ENCODE measurements around the gene GORASP2.
"Not testable (repeated sequence)": the region's sequence is repeated elsewhere in the genome, so short reads cannot be mapped to it uniquely, and the experiment has no call there.

The GORASP2 gene

GRCh38 chr2:170911314-170911889, 17.7 kb upstream of the GORASP2 start:
- no peaks in the 10 kb centered on the region for H3K4me1 Mint-ChIP-seq (ENCODE audit: low read depth)
- peaks cover 43% of the 10 kb centered on the region for H3K9me3 Mint-ChIP-seq
- no peak overlapping the region for H3K4me3 Mint-ChIP-seq
- no peak for DNase-seq (ENCODE audit: low spot score)
- peaks cover 3% of the 10 kb centered on the region for H3K36me3 Mint-ChIP-seq (ENCODE audit: low read depth)
- H3K27ac Mint-ChIP-seq, result no peak overlapping the region
- peaks cover 5% of the 10 kb centered on the region for H3K27me3 Mint-ChIP-seq (ENCODE audit: low read depth)

GRCh38 chr2:170914994-170915666, 13.9 kb upstream of the GORASP2 start:
- not testable (repeated sequence) for H3K27me3 Mint-ChIP-seq (ENCODE audit: low read depth); H3K36me3 Mint-ChIP-seq (ENCODE audit: low read depth); H3K4me1 Mint-ChIP-seq (ENCODE audit: low read depth); H3K4me3 Mint-ChIP-seq; DNase-seq (ENCODE audit: low spot score); H3K27ac Mint-ChIP-seq
- peaks cover 67% of the 10 kb centered on the region for H3K9me3 Mint-ChIP-seq

GRCh38 chr2:170917219-170917913, 11.7 kb upstream of the GORASP2 start:
- H3K36me3 Mint-ChIP-seq (ENCODE audit: low read depth), result peaks cover 5% of the 10 kb centered on the region

DNA sequence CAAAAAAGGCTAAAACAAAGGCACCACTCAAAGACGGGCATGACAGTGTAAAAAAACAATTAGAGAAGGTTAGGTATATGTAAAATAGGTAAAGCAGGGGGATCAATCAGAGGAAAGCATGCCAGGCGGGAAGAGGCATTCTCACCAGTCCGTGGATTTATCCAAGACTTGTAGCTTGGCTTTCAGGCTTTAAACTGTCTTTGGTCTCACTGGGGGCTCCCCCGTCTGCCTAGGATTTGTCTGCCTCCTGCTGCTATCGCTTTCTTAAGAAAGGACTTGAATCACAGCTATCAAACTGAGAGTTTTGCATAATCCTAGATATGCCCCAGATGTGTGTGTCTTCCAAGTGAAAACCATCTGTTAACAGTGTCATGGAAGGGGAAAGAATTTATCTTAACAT, 11.1 kb upstream of the GORASP2 start:
- DNase-seq (ENCODE audit: low spot score), result no peak
- H3K36me3 Mint-ChIP-seq (ENCODE audit: low read depth), result peaks cover 3% of the 10 kb centered on the region
- H3K4me3 Mint-ChIP-seq, result no peak overlapping the region
- no peak overlapping the region for H3K27ac Mint-ChIP-seq
- H3K27me3 Mint-ChIP-seq (ENCODE audit: low read depth), result no peaks in the 10 kb centered on the region
- peaks cover 45% of the 10 kb centered on the region for H3K9me3 Mint-ChIP-seq
- no peaks in the 10 kb centered on the region for H3K4me1 Mint-ChIP-seq (ENCODE audit: low read depth)

More at GRCh38 chr2:170917219-170917913, 11.7 kb upstream of the GORASP2 start:
- Mint-ChIP-seq H3K27ac (no peak overlapping the region), H3K4me3 (no peak overlapping the region), H3K9me3 (peaks cover 49% of the 10 kb centered on the region), H3K27me3 (ENCODE audit: low read depth) (no peaks in the 10 kb centered on the region), H3K4me1 (ENCODE audit: low read depth) (no peaks in the 10 kb centered on the region)
- DNase-seq (ENCODE audit: low spot score), result no peak

GRCh38 chr2:170921873-170922272, 7.2 kb upstream of the GORASP2 start:
- peaks cover 12% of the 10 kb centered on the region for H3K36me3 Mint-ChIP-seq (ENCODE audit: low read depth)
- not testable (repeated sequence) for H3K4me1 Mint-ChIP-seq (ENCODE audit: low read depth); H3K27me3 Mint-ChIP-seq (ENCODE audit: low read depth); H3K4me3 Mint-ChIP-seq; DNase-seq (ENCODE audit: low spot score); H3K27ac Mint-ChIP-seq
- peaks cover 37% of the 10 kb centered on the region for H3K9me3 Mint-ChIP-seq

- H3K4me1 Mint-ChIP-seq (ENCODE audit: low read depth), result peaks cover 7% of the 10 kb centered on the region
- no peaks in the 10 kb centered on the region for H3K27me3 Mint-ChIP-seq (ENCODE audit: low read depth)
- peaks cover 13% of the 10 kb centered on the region for H3K36me3 Mint-ChIP-seq (ENCODE audit: low read depth)
- H3K9me3 Mint-ChIP-seq, result peaks cover 35% of the 10 kb centered on the region
- H3K4me3 Mint-ChIP-seq, result no peak overlapping the region
- DNase-seq (ENCODE audit: low spot score), result no peak
- H3K27ac Mint-ChIP-seq, result no peak overlapping the region
Observed at GRCh38 chr2:170922634-170923494, 6.2 kb upstream of the GORASP2 start.

DNA sequence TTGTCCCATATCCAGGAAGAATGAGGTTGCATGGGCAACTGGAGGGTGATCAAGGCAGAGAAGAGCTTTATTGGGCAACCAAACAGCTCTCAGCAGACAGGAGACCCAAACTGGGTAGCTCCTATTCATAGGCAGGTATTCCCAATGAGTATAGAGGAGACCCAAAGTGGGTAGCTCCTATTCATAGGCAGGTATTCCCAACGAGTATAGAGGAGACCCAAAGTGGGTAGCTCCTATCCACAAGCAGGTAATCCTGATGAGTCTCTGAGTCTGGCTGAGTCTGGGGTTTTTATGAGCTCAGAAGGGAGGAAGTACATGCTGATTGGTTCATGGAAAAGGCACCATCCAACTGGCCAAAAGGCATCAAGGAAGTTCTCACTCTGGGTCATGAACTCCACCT, 5.3 kb upstream of the GORASP2 start:
- Mint-ChIP-seq H3K36me3 (ENCODE audit: low read depth) (peaks cover 17% of the 10 kb centered on the region), H3K9me3 (peaks cover 32% of the 10 kb centered on the region), H3K4me1 (ENCODE audit: low read depth) (peaks cover 15% of the 10 kb centered on the region), H3K27ac (no peak overlapping the region), H3K27me3 (ENCODE audit: low read depth) (no peaks in the 10 kb centered on the region), H3K4me3 (no peak overlapping the region)
- DNase-seq (ENCODE audit: low spot score), result no peak

DNA sequence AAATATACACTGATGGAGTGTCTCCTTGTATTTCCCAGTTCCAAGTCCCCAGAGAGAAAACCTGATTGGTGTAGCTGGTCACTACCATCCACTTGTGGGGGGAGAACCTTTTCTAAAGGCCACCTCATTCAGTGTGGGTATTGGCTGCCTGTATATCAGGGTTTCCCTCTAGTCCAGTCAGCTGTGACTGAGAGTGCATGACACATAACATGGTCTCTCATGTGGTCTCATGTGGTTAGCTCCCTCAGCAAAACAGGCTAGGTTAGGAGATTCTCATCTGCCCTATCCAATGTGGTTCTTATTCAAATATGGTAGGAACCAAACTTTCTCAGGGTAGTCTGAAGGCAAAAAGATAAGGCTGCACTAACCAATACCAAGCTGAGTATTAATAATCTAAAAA, 4.1 kb upstream of the GORASP2 start:
- H3K9me3 Mint-ChIP-seq, result peaks cover 25% of the 10 kb centered on the region
- H3K36me3 Mint-ChIP-seq (ENCODE audit: low read depth), result peaks cover 17% of the 10 kb centered on the region

GRCh38 chr2:170925923-170926322, 3.1 kb upstream of the GORASP2 start:
- Mint-ChIP-seq H3K4me1 (ENCODE audit: low read depth) (peaks cover 20% of the 10 kb centered on the region), H3K27ac (no peak overlapping the region)

More for the DNA sequence above, 4.1 kb upstream of the GORASP2 start:
- Mint-ChIP-seq H3K4me1 (ENCODE audit: low read depth) (peaks cover 15% of the 10 kb centered on the region), H3K4me3 (no peak overlapping the region), H3K27me3 (ENCODE audit: low read depth) (no peaks in the 10 kb centered on the region), H3K27ac (no peak overlapping the region)
- DNase-seq (ENCODE audit: low spot score), result no peak

GRCh38 chr2:170926743-170927297, 2.2 kb upstream of the GORASP2 start:
- H3K9me3 Mint-ChIP-seq, result peaks cover 22% of the 10 kb centered on the region
- H3K36me3 Mint-ChIP-seq (ENCODE audit: low read depth), result peaks cover 20% of the 10 kb centered on the region
- peaks cover 27% of the 10 kb centered on the region for H3K4me1 Mint-ChIP-seq (ENCODE audit: low read depth)
- no peak overlapping the region for H3K27ac Mint-ChIP-seq
- DNase-seq (ENCODE audit: low spot score), result no peak
- H3K27me3 Mint-ChIP-seq (ENCODE audit: low read depth), result no peaks in the 10 kb centered on the region
- no peak overlapping the region for H3K4me3 Mint-ChIP-seq

More at GRCh38 chr2:170925923-170926322, 3.1 kb upstream of the GORASP2 start:
- DNase-seq (ENCODE audit: low spot score), result no peak
- Mint-ChIP-seq H3K27me3 (ENCODE audit: low read depth) (no peaks in the 10 kb centered on the region), H3K4me3 (no peak overlapping the region), H3K9me3 (peaks cover 22% of the 10 kb centered on the region), H3K36me3 (ENCODE audit: low read depth) (peaks cover 17% of the 10 kb centered on the region)

DNA sequence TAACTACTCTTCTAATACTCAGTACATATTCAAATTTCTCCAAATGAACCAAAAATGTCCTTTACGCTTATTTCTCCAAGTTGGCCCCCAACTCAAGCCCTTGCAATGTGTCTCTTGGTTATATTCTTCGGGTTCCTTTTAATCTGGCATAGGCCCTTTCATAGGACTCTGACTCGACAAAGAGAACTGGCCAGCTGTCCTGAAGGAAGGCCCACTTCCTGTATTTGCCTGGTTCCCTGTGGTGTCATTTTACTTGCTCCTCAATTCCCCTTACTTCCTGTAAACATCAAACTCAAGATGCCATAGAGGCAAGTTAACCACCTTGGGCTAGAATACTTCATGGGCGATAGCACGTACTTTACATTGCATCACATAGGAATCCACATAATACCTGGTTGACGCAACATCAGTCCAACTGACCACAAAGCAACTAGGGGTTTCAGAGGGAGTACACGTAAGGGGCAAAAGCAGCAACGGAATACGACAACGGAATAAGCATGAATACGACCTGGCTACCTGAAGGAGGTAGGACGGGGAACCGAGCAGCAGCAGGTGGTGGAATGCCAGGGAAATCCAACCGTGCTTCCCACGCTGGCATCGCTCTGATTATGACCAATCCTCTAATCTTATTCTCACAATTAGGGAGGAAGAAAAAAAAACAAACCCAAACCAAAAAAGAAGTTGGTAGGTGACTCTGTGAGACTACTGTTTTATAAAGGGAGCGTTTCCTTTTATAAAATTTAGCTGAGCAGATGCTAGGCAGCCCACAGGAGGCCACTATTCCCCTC, 823 bp upstream of the GORASP2 start:
- Mint-ChIP-seq H3K4me3 (peak overlapping the region; percentile 87), H3K36me3 (ENCODE audit: low read depth) (peaks cover 21% of the 10 kb centered on the region), H3K27me3 (ENCODE audit: low read depth) (no peaks in the 10 kb centered on the region), H3K27ac (peak overlapping the region; percentile 83), H3K9me3 (peaks cover 22% of the 10 kb centered on the region), H3K4me1 (ENCODE audit: low read depth) (peaks cover 33% of the 10 kb centered on the region)
- no peak for DNase-seq (ENCODE audit: low spot score)

- DNase-seq (ENCODE audit: low spot score), result peak; percentile 47
- Mint-ChIP-seq H3K27me3 (ENCODE audit: low read depth) (no peaks in the 10 kb centered on the region), H3K4me3 (peak overlapping the region; percentile 89)
Observed at GRCh38 chr2:170929686-170930050, 615 bp downstream of the GORASP2 start.

More at GRCh38 chr2:170929686-170930050, 615 bp downstream of the GORASP2 start:
- Mint-ChIP-seq H3K4me1 (ENCODE audit: low read depth) (peaks cover 34% of the 10 kb centered on the region), H3K9me3 (peaks cover 18% of the 10 kb centered on the region), H3K36me3 (ENCODE audit: low read depth) (peaks cover 19% of the 10 kb centered on the region), H3K27ac (peak overlapping the region; percentile 91)
